Common myeloid progenitor, CD34-positive (primary cell): ENCODE data around the gene BIRC5.
A peak's percentile ranks its signal among the peaks of the same experiment; 100 is the strongest.
"Not testable (repeated sequence)": the region's sequence is repeated elsewhere in the genome, so short reads cannot be mapped to it uniquely, and the experiment has no call there.

Experiments used
- CTCF ChIA-PET: fragments of 350-600 bp; sonication (Branson Sonifier 250); formaldehyde crosslinking; loops from one replicate; lab custom pipeline; 2021; ENCODE audit warnings: antibody characterized with exemption; lab: Charles Lee
- POLR2A ChIA-PET: fragments of 350-600 bp; sonication (Branson Sonifier 250); formaldehyde crosslinking; loops from one replicate; lab custom pipeline; 2021; ENCODE audit warnings: antibody characterized with exemption; lab: Charles Lee
- DNase-seq, 3 donors: peaks; one replicate each; pipeline versions ENCODE4 v3.0.0 to v3.0.0-alpha.2; 2013
- H3K27ac ChIP-seq, 2 experiments: 1 replicate in 1 of 2; 2 replicates in 1 of 2; pipeline ENCODE4 v1.7.0; 2013; ENCODE audit warnings: inconsistent platforms in 2 of 2, low read length in 2 of 2, mild to moderate bottlenecking in 2 of 2, low read depth in 1 of 2, moderate library complexity in 1 of 2; ENCODE audit not compliant: severe bottlenecking in 2 of 2, insufficient read depth in 1 of 2, poor library complexity in 1 of 2
- H3K27me3 ChIP-seq, 5 experiments: replicated peaks in 2 of 5; 1 replicate in 3 of 5; 2 replicates in 2 of 5; pipeline versions ENCODE4 v1.6.1 to v1.7.0; 2013; ENCODE audit warnings: low read length in 4 of 5, mild to moderate bottlenecking in 2 of 5, moderate library complexity in 2 of 5, inconsistent platforms in 1 of 5; ENCODE audit not compliant: insufficient read depth in 5 of 5, control insufficient read depth in 4 of 5
- H3K36me3 ChIP-seq, 4 experiments: 1 replicate in 2 of 4; 2 replicates in 2 of 4; pipeline versions ENCODE4 v1.6.1 to v1.7.0; 2013; ENCODE audit warnings: low read length in 3 of 4, control low read depth in 1 of 4, mild to moderate bottlenecking in 1 of 4; ENCODE audit not compliant: control insufficient read depth in 4 of 4, insufficient read depth in 4 of 4
- H3K4me1 ChIP-seq, 4 experiments: 1 replicate in 3 of 4; 2 replicates in 1 of 4; pipeline versions ENCODE4 v1.6.1 to v1.7.1; 2013; ENCODE audit warnings: low read length in 3 of 4, mild to moderate bottlenecking in 3 of 4, control low read depth in 1 of 4, inconsistent platforms in 1 of 4, moderate library complexity in 1 of 4; ENCODE audit not compliant: control insufficient read depth in 4 of 4, insufficient read depth in 4 of 4; ENCODE audit errors: control extremely low read depth in 1 of 4
- H3K4me3 ChIP-seq, 7 experiments: 1 replicate in 4 of 7; 2 replicates in 3 of 7; pipeline versions ENCODE4 v1.5.1 to v1.7.0; 2013; ENCODE audit warnings: mild to moderate bottlenecking in 7 of 7, low read length in 6 of 7, moderate library complexity in 6 of 7, inconsistent platforms in 2 of 7, low read depth in 2 of 7, control low read depth in 1 of 7; ENCODE audit not compliant: insufficient read depth in 4 of 7, control insufficient read depth in 1 of 7; ENCODE audit errors: extremely low read depth in 1 of 7
- H3K9me3 ChIP-seq, 5 experiments: 1 replicate in 4 of 5; 2 replicates in 1 of 5; pipeline versions ENCODE4 v1.6.1 to v1.7.1; 2013; ENCODE audit warnings: low read length in 4 of 5, mild to moderate bottlenecking in 2 of 5, inconsistent platforms in 1 of 5, low read depth in 1 of 5, moderate library complexity in 1 of 5; ENCODE audit not compliant: control insufficient read depth in 4 of 5, insufficient read depth in 2 of 5; ENCODE audit errors: control extremely low read depth in 1 of 5
- WGBS: methylation state at CpG from one replicate; pipeline ENCODE4 v1.1.5; 2013; ENCODE audit not compliant: insufficient coverage; 5-methylcytosine and 5-hydroxymethylcytosine counted together

The BIRC5 gene

DNA sequence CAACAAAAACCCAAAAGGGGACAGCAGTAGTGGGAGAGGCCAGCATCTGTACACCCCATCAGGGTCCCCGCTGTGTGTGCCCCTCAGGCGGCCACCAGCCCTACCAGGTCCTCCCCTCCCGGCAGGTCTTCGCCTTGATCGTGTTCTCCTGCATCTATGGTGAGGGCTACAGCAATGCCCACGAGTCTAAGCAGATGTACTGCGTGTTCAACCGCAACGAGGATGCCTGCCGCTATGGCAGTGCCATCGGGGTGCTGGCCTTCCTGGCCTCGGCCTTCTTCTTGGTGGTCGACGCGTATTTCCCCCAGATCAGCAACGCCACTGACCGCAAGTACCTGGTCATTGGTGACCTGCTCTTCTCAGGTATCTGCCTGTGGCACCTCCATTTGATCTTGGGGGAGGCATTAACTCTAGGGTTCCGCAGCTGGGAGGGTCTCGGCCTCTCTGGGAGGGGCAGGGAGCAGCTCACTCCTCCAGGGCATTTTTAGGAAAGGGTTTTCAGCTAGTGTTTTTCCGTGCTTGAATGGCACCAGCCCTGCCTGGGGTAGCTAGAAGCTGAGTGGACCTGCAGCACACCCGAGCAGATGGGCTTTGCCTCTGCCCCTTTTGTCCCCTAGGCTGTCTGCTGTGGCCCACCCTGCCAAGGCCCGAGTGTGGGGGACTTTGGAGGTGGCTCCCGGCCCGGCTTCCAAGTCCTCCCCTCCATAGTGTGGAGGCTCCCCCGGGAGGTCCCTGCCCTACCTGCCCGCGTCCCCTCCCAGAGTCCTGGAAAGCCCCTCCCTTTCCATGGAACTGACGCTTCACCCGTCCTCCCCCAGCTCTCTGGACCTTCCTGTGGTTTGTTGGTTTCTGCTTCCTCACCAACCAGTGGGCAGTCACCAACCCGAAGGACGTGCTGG, 43.1 kb upstream of the BIRC5 start:
- no peak overlapping the region for H3K4me3 ChIP-seq
- CTCF ChIA-PET: interaction anchor here (1.2 to 8.8 kb wide), 3 partner anchors 8 to 34 kb away, joined by 4 to 76 read pairs (median 4); no protein-coding TSS in a partner anchor
- WGBS: 95% methylated on average over 24 of the region's 31 CpGs

DNA sequence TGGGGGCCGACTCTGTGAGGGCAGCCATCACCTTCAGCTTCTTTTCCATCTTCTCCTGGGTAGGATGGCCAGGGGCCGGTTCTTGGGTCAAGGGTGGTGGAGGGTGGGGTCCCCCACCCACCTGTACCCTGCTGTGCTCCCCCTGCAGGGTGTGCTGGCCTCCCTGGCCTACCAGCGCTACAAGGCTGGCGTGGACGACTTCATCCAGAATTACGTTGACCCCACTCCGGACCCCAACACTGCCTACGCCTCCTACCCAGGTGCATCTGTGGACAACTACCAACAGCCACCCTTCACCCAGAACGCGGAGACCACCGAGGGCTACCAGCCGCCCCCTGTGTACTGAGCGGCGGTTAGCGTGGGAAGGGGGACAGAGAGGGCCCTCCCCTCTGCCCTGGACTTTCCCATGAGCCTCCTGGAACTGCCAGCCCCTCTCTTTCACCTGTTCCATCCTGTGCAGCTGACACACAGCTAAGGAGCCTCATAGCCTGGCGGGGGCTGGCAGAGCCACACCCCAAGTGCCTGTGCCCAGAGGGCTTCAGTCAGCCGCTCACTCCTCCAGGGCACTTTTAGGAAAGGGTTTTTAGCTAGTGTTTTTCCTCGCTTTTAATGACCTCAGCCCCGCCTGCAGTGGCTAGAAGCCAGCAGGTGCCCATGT, 42.3 kb upstream of the BIRC5 start:
- H3K4me1 ChIP-seq: peaks cover 0 to 41% (median 38%) of the 10 kb centered on the region in 4 experiments
- ChIA-PET CTCF (interaction anchor here (1.0 to 8.8 kb wide), 3 partner anchors 12 to 59 kb away, joined by 4 to 76 read pairs (median 4); no protein-coding TSS in a partner anchor), POLR2A (interaction anchor here (1.2 kb wide), 1 partner anchor 27 kb away, joined by 3 read pairs; no protein-coding TSS in a partner anchor)
- peaks cover 0 to 40% (median 25%) of the 10 kb centered on the region in 4 experiments for H3K36me3 ChIP-seq
- not testable (repeated sequence) for DNase-seq, H3K27ac ChIP-seq, H3K9me3 ChIP-seq, H3K27me3 ChIP-seq, H3K4me3 ChIP-seq
- 85% methylated on average over 10 of the region's 19 CpGs for WGBS

More for the DNA sequence above, 43.1 kb upstream of the BIRC5 start:
- no peak for DNase-seq
- no peaks in the 10 kb centered on the region for H3K27me3 ChIP-seq
- POLR2A ChIA-PET: interaction anchor here (1.2 kb wide), 1 partner anchor 26 kb away, joined by 3 read pairs; no protein-coding TSS in a partner anchor
- H3K4me1 ChIP-seq: peaks cover 0 to 37% (median 34%) of the 10 kb centered on the region in 4 experiments
- H3K9me3 ChIP-seq: no peaks in the 10 kb centered on the region
- H3K27ac ChIP-seq: no peak overlapping the region
- H3K36me3 ChIP-seq: peaks cover 0 to 40% (median 25%) of the 10 kb centered on the region in 4 experiments

DNA sequence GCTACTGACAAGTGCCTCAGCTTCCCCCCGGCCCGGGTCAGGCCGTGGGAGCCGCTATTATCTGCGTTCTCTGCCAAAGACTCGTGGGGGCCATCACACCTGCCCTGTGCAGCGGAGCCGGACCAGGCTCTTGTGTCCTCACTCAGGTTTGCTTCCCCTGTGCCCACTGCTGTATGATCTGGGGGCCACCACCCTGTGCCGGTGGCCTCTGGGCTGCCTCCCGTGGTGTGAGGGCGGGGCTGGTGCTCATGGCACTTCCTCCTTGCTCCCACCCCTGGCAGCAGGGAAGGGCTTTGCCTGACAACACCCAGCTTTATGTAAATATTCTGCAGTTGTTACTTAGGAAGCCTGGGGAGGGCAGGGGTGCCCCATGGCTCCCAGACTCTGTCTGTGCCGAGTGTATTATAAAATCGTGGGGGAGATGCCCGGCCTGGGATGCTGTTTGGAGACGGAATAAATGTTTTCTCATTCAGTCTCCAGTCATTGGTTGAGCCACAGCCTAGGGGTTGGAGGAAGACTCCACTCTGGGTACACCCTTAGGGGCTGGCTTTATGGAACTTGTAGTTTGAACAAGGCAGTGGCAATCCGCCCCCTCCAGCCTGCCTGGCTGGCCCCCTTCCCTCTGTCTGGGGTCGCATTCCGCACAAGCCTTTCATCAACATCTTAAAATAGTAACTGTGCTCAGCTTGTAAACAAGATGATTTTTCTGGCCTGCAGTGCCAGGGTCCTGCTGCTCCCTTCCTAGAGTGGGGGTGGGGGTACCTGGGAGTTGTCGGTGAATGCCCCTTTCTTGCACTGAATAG, 41.6 kb upstream of the BIRC5 start:
- ChIA-PET POLR2A (interaction anchor here (1.2 kb wide), 1 partner anchor 28 kb away, joined by 3 read pairs; no protein-coding TSS in a partner anchor), CTCF (interaction anchor here (1.0 to 8.8 kb wide), 5 partner anchors 11 to 60 kb away, joined by 3 to 76 read pairs (median 4); no protein-coding TSS in a partner anchor)
- Histone ChIP-seq H3K4me3 (peak overlapping the region in 1 of 7 experiments; percentile 16), H3K36me3 (peaks cover 0 to 44% (median 25%) of the 10 kb centered on the region in 4 experiments), H3K27ac (peak overlapping the region in 1 of 2 experiments; percentile 9), H3K27me3 (no peaks in the 10 kb centered on the region), H3K4me1 (peaks cover 0 to 43% (median 41%) of the 10 kb centered on the region in 4 experiments), H3K9me3 (no peaks in the 10 kb centered on the region)
- WGBS: 32% methylated on average over 10 of the region's 19 CpGs
- DNase-seq: peak in 2 of 3 donors; percentile 51 to 59

DNA sequence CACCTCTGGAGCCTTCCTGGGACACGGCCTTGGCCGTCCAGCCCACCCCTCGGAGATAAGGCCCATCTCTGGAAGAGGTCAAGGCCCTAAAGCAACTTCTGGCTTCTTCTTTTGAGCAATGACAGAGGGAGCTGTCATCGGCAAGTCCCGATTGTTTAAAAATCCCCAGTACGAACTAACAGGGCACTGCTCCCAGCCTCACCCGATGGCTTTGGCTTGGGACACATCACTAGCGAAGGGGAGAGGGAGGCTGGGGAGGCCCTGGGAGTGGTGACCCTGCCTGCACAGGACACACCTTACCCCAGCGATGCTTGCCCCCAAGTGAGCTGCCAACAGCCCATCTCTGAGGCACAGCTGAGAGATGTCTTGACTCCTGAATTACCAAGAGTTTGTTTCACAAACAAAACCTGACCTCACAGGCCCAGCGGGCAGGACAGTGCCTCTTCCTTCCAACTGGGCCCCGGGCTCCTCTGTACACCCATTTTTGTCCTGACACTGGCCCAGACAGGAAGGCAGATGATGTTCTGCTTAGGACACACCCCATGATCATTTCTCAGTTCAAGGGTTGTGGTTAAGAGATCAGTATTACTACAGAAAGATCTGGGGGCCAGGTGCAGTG, 40.8 kb upstream of the BIRC5 start:
- 96% methylated on average over 11 of the region's 11 CpGs for WGBS
- Histone ChIP-seq H3K4me3 (no peak overlapping the region), H3K27ac (peak overlapping the region in 1 of 2 experiments; percentile 9), H3K36me3 (peaks cover 0 to 46% (median 25%) of the 10 kb centered on the region in 4 experiments), H3K27me3 (no peaks in the 10 kb centered on the region), H3K4me1 (peaks cover 0 to 40% (median 37%) of the 10 kb centered on the region in 4 experiments), H3K9me3 (no peaks in the 10 kb centered on the region)
- ChIA-PET CTCF (interaction anchor here (1.3 to 8.8 kb wide), 4 partner anchors 10 to 60 kb away, joined by 3 to 76 read pairs (median 18); no protein-coding TSS in a partner anchor), POLR2A (no interaction called here)
- DNase-seq: no peak

DNA sequence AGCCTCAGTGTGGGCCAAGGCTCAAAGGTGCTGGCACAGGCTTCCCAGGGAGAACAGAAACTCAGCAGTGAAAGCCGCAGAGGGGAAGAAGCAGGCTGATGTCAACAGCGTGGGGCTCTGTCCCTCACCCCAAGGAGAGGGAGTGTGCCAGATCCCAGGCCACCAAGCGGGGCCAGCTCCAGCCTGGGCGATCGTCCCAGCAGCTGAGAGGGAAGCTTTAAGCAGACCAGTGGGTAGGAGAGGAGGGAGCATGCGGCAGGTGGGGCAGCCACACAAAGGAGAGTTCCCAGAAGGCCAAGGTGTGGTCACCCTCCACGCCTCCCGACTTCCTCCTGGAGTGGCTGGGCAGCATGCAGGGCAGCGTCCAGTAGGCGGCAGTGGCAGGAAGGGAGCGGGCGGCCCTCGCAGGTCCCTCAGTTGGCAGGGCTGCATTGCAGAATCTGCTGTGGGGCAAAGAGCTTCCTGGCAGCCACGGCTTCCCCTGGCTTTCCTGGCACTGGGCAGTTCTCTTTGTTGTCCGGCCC, 39.6 kb upstream of the BIRC5 start:
- peaks cover 0 to 56% (median 28%) of the 10 kb centered on the region in 4 experiments for H3K36me3 ChIP-seq
- H3K4me1 ChIP-seq: peaks cover 0 to 36% (median 28%) of the 10 kb centered on the region in 4 experiments
- H3K27ac ChIP-seq: no peak overlapping the region
- no peak overlapping the region for H3K4me3 ChIP-seq
- ChIA-PET POLR2A (no interaction called here), CTCF (interaction anchor here (1.1 to 8.8 kb wide), 4 partner anchors 9 to 61 kb away, joined by 4 to 76 read pairs (median 23); no protein-coding TSS in a partner anchor)
- H3K9me3 ChIP-seq: no peaks in the 10 kb centered on the region
- DNase-seq: no peak
- H3K27me3 ChIP-seq: no peaks in the 10 kb centered on the region
- 99% methylated on average over 11 of the region's 15 CpGs for whole genome bisulfite sequencing
